Activated CD8-positive, alpha-beta memory T cell treated with anti-CD3 and anti-CD28 coated beads, Interleukin-2, amount 10 ng/mL, durations not matched to agents 7 days and 5 days (primary cell): ENCODE measurements around the gene IBTK. TPM values are rescaled to one million over a fixed set of nuclear protein-coding genes. Genes with fewer than 3 reads are reported as not detected.
"Not testable (repeated sequence)": the region's sequence is repeated elsewhere in the genome, so short reads cannot be mapped to it uniquely, and the experiment has no call there.

Experiments
- ATAC-seq: fragments of 150-1000 bp; cut with Tn5 transposase; one replicate; pipeline ENCODE4 v1.10.0; 2021; ENCODE audit warnings: moderate library complexity
- CTCF ChIA-PET: fragments of 350-600 bp; sonication (Branson Sonifier 250); formaldehyde crosslinking; loops from one replicate; lab custom pipeline; 2021; ENCODE audit warnings: antibody characterized with exemption; lab: Charles Lee
- DNase-seq: peaks from one replicate; pipeline ENCODE4 v3.0.0-alpha.2; 2020
- H3K27ac Mint-ChIP-seq: one replicate; pipeline ENCODE4 v1.8.0; 2021; ENCODE audit warnings: mild to moderate bottlenecking, mixed read lengths
- H3K27me3 Mint-ChIP-seq: one replicate; pipeline ENCODE4 v1.8.0; 2021; ENCODE audit warnings: mixed read lengths
- H3K36me3 Mint-ChIP-seq: one replicate; pipeline ENCODE4 v1.8.0; 2021; ENCODE audit warnings: mild to moderate bottlenecking, mixed read lengths
- H3K4me1 Mint-ChIP-seq: one replicate; pipeline ENCODE4 v1.8.0; 2021; ENCODE audit warnings: mixed read lengths
- H3K4me3 Mint-ChIP-seq: one replicate; pipeline ENCODE4 v1.8.0; 2021; ENCODE audit warnings: mild to moderate bottlenecking, moderate library complexity, mixed read lengths
- H3K9me3 Mint-ChIP-seq: one replicate; pipeline ENCODE4 v1.8.0; 2022; ENCODE audit warnings: low read depth, mixed read lengths
- total RNA-seq, 2 experiments: library from RNA; stranded (reverse); gene quantifications; one replicate each; pipeline ENCODE4 v1.2.3, GENCODE V29; 2021

The IBTK gene, protein sequence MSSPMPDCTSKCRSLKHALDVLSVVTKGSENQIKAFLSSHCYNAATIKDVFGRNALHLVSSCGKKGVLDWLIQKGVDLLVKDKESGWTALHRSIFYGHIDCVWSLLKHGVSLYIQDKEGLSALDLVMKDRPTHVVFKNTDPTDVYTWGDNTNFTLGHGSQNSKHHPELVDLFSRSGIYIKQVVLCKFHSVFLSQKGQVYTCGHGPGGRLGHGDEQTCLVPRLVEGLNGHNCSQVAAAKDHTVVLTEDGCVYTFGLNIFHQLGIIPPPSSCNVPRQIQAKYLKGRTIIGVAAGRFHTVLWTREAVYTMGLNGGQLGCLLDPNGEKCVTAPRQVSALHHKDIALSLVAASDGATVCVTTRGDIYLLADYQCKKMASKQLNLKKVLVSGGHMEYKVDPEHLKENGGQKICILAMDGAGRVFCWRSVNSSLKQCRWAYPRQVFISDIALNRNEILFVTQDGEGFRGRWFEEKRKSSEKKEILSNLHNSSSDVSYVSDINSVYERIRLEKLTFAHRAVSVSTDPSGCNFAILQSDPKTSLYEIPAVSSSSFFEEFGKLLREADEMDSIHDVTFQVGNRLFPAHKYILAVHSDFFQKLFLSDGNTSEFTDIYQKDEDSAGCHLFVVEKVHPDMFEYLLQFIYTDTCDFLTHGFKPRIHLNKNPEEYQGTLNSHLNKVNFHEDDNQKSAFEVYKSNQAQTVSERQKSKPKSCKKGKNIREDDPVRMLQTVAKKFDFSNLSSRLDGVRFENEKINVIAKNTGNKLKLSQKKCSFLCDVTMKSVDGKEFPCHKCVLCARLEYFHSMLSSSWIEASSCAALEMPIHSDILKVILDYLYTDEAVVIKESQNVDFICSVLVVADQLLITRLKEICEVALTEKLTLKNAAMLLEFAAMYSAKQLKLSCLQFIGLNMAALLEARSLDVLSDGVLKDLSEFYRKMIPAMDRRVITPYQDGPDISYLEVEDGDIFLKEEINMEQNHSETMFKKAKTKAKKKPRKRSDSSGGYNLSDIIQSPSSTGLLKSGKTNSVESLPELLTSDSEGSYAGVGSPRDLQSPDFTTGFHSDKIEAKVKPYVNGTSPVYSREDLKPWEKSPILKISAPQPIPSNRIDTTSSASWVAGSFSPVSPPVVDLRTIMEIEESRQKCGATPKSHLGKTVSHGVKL (N-terminal part only)
- 10 to 100 TPM; 25.8 to 34.2 TPM for total RNA-seq

DNA sequence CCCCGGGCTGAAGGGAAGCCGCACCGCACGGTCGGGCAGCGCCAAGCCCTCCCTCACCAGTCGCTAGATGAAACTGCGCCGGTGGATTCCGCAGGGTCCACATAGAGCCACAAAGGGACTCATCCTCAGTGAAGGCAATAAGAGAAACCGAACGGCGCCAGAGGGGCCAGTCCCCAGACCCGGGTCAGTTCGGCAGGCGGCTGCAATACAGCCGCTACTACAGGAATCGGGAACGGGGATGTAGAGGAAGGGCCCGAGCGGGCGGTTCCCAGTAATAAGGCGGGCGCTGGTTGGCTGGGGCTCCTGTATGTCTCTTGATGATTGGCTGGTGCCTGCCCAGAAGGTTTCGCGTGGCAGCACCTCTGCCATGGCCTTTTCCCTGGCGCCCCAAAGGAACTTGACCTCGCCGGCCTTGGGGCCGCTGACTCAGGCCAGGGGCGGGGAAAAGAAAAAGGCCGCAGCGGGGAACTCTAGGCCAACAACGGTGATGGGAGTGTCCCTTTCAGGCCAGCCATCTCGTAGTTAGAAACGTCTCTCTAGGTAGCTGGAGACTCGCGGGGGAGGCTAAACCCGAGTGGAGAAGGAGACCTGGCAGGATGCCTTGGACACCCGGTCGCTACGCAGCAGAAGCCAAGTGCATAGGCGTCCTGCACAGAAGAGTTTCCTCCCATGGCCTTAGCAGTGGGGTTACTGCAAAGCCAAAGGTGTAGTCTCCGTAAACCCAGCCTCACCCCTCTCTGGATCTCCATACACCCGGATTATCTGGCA, at the start of gene IBTK:
TSS of gene IBTK (minus strand) at position 240 of the 768 bp plus-strand sequence. CDS start 7,258 bp downstream, outside the sequence.
- peak within 1 kb of the TSS; percentile 90 for H3K27ac Mint-ChIP-seq
- H3K4me1 Mint-ChIP-seq, result peaks cover 30% of the 10 kb centered on the region
- H3K9me3 Mint-ChIP-seq, result no peaks in the 10 kb centered on the region
- CTCF ChIA-PET, result interaction anchor here (0.9 to 4.1 kb wide), 5 partner anchors 11 to 820 kb away, joined by 3 to 27 read pairs (median 5); partner anchors contain the start of genes DOP1A and UBE3D
- ATAC-seq, result peak; percentile 92
- peaks cover 16% of the 10 kb centered on the region for H3K36me3 Mint-ChIP-seq
- peak; percentile 94 for DNase-seq
- H3K27me3 Mint-ChIP-seq, result no peaks in the 10 kb centered on the region
- H3K4me3 Mint-ChIP-seq, result peak within 1 kb of the TSS; percentile 89

DNA sequence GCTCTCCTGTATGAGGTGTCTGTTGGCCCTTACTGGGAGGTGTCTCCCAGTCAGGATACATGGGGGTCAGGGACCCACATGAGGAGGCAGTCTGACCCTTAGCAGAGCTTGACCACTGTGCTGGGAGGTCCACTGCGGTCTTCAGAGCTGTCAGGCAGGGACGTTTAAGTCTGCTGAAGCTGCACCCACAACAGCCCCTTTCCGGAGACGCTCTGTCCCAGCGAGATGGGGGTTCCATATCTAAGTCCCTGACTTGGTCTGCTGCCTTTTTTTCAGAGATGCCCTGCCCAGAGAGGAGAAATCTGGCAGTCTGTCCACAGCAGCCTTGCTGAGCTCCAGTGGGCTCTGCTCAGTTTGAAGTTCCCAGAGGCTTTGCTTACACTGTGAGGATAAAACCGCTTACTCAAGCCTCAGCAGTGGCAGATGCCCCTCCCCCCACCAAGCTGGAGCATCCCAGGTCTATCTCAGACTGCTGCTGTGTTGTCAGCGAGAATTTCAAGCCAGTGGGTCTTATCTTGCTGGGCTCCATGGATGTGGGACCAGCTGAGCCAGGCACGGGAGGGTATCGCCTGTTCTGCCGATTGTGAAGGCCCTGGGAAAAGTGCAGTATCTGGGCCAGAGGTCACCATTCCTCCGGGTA, 36.3 kb upstream of the IBTK start:
- Mint-ChIP-seq H3K4me3 (no peak overlapping the region), H3K36me3 (peaks cover 12% of the 10 kb centered on the region), H3K27me3 (no peaks in the 10 kb centered on the region), H3K9me3 (no peaks in the 10 kb centered on the region), H3K27ac (no peak overlapping the region), H3K4me1 (peaks cover 31% of the 10 kb centered on the region)
- CTCF ChIA-PET, result no interaction called here
- DNase-seq (no peak), ATAC-seq (no peak)

DNA sequence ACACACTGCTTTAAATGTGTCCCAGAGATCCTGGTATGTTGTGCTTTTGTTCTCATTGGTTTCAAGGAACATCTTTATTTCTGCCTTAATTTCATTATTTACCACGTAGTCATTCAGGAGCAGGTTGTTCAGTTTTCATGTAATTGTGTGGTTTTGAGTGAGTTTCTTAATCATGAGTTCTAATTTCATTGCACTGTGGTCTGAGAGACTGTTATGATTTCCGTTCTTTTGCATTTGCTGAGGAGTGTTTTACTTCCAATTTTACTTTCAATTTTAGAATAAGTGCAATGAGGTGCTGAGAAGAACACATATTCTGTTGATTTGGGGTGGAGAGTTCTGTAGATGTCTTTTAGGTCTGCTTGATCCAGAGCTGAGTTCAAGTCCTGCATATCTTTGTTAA, 34.0 kb upstream of the IBTK start:
- Mint-ChIP-seq H3K4me3 (peak overlapping the region; percentile 64), H3K27ac (peak overlapping the region; percentile 84), H3K36me3 (peaks cover 12% of the 10 kb centered on the region), H3K4me1 (peaks cover 31% of the 10 kb centered on the region)
- DNase-seq, ATAC-seq, H3K9me3 Mint-ChIP-seq, CTCF ChIA-PET, H3K27me3 Mint-ChIP-seq: not testable (repeated sequence)

DNA sequence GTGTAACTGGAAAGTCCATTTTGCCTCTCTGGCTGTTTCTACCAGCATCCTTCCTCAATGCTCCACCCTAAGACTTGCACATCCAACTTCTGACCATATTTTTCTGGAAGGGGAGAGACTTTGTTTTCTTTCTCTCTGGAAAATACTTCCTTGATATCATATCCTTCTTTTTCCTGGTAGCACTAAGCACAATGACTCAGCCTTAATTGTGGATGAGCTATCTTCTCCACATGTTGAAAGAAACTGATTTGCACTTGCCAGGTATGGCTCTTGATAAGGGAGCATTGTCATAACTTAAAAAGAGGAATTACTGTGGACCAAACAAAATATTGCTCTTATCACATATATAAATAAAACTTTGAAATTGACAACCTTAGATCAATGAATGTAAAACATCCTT, 30.1 kb upstream of the IBTK start:
- H3K27me3 Mint-ChIP-seq, result no peaks in the 10 kb centered on the region
- H3K36me3 Mint-ChIP-seq, result peaks cover 10% of the 10 kb centered on the region
- no peak for ATAC-seq

DNA sequence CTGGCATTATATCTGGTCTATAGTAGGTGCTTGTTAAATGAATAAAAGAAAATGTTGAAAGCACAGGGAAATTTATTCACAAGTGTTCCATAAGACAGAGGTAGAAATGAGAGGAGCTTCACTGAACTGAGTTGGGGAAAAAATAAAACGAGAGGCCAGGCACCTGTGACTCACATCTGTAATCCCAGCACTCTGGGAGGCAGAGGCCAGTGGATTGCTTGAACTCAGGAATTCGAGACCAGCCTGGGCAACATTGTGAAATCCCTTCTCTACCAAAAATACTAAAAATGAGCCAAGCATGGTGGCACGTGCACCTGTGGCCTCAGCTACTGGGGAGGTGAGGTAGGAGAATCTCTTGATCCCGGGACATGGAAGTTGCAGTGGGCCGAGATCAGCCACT, 28.1 kb upstream of the IBTK start:
- ATAC-seq (no peak), DNase-seq (no peak)
- CTCF ChIA-PET, result interaction anchor here (1.2 kb wide), 1 partner anchor 779 kb away, joined by 3 read pairs; no protein-coding TSS in a partner anchor
- Mint-ChIP-seq H3K4me1 (peaks cover 2% of the 10 kb centered on the region), H3K4me3 (no peak overlapping the region), H3K27me3 (peaks cover 2% of the 10 kb centered on the region), H3K36me3 (peaks cover 5% of the 10 kb centered on the region), H3K27ac (no peak overlapping the region), H3K9me3 (no peaks in the 10 kb centered on the region)

More for the DNA sequence above, 30.1 kb upstream of the IBTK start:
- H3K27ac Mint-ChIP-seq, result no peak overlapping the region
- H3K9me3 Mint-ChIP-seq, result no peaks in the 10 kb centered on the region
- H3K4me1 Mint-ChIP-seq, result peaks cover 20% of the 10 kb centered on the region
- no peak overlapping the region for H3K4me3 Mint-ChIP-seq
- CTCF ChIA-PET, result no interaction called here
- DNase-seq, result no peak

DNA sequence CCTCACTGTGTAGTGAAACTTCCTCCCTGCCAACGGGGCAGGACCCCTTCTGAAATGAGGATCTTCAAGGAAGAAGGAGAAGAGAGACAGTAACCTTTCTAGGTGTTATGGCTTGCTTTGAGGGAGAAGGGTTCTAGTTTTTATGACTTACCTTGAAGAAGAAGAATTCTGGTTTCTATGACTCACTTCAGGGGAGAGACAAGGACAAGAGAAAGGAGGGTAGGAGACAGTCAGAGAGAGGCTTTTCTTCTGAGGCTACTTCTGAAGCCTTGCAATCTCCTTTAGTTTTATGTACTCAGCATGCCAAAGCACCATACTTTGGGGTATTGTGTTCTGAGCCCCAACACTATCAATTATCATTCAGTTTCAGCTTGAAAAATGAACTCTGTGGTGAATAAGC, 25.8 kb upstream of the IBTK start:
- peaks cover 2% of the 10 kb centered on the region for H3K4me1 Mint-ChIP-seq
- CTCF ChIA-PET, result interaction anchor here (0.7 to 3.7 kb wide), 5 partner anchors 364 to 793 kb away, joined by 3 to 25 read pairs (median 8); partner anchors contain the start of gene UBE3D
- peaks cover 2% of the 10 kb centered on the region for H3K27me3 Mint-ChIP-seq
- DNase-seq, result no peak
- H3K4me3 Mint-ChIP-seq, result no peak overlapping the region
- no peaks in the 10 kb centered on the region for H3K36me3 Mint-ChIP-seq
- H3K9me3 Mint-ChIP-seq, result no peaks in the 10 kb centered on the region
- H3K27ac Mint-ChIP-seq, result no peak overlapping the region
- ATAC-seq, result no peak

DNA sequence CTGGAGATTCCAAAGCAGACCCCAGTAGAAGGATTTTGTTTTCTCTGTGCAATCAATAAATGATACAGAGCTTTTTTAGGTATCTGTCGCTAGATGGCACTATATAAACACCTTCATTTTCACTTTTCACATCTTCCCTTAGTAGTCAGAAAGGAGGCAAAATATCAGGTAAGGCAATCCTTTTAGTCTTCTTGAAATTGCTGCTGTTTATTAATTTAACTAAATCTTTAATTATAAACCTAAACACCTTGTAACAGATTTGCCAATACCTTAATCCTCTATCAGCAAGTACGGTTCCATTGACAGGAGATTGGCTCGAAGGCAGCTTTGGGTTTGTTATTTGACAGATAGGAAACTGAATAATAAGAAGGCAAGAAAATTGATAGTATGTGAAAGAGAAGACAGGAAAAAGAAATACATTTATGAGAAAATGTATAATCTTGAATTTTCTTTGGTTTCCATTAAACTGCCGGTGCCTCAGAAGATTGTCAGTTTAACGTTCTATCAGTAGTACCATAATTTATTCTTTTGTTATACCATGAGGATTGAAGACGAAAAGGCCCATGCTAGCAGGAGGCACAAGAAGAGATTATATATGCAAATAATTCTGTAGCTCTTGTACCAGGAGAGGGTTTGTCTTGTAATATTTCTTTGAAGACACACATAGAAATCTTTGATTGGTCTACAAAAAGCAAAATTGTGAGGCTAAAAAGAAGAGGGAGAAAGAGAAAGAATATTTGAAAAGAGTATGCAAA, 23.5 kb upstream of the IBTK start:
- Mint-ChIP-seq H3K36me3 (no peaks in the 10 kb centered on the region), H3K27me3 (peaks cover 2% of the 10 kb centered on the region), H3K4me3 (no peak overlapping the region), H3K4me1 (peaks cover 2% of the 10 kb centered on the region), H3K9me3 (no peaks in the 10 kb centered on the region), H3K27ac (no peak overlapping the region)
- no peak for DNase-seq
- CTCF ChIA-PET, result interaction anchor here (0.7 to 3.7 kb wide), 13 partner anchors 9 to 944 kb away, joined by 3 to 33 read pairs (median 3); partner anchors contain the start of genes DOP1A and UBE3D
- ATAC-seq, result peak; percentile 39

DNA sequence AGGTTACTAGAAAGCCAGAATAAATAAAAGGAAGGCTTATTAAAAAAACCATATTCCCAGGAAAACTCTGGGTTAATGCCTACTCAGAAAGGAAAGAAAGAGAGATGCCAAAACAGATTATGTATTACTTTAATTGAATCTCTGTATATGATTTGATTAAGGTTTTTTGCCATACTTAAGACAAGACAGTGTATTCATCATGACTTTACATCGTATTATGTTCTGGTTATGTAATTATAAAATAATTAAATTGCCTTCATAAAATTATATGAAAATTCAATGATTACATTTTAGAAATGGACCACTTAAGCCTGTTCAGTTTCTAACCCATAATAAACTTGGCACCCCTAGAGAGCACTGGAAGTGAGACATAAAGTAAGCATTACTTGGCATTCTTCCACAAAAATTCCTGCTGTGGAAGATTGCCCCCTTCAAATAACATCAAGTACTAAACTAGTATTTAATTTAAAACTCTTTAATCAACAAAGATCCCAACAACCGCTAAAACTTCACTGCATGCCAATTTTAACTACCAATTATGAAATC, 20.8 kb upstream of the IBTK start:
- peaks cover 2% of the 10 kb centered on the region for H3K27me3 Mint-ChIP-seq
- no peak overlapping the region for H3K4me3 Mint-ChIP-seq
- no peaks in the 10 kb centered on the region for H3K36me3 Mint-ChIP-seq
- CTCF ChIA-PET, result no interaction called here
- H3K9me3 Mint-ChIP-seq, result no peaks in the 10 kb centered on the region
- DNase-seq (no peak), ATAC-seq (no peak)
- H3K27ac Mint-ChIP-seq, result no peak overlapping the region
- peaks cover 2% of the 10 kb centered on the region for H3K4me1 Mint-ChIP-seq

DNA sequence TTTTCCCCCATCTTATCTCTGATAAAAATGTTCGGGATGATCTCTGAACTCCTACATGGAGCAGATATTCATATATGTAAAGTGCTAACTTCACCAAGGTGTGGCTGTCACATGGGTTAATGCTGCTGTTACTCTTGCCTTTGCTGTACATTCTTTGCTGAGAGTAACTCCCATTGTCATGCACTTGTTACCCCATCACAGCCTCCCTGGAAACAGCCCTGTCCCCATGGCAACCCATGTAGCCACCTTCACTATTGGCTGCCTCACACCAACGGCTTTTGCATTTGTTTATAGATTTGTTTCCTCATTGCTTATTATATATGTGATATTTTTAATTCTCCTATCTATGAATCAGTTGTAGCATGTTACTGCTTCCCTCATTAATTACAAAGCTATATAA, 17.3 kb upstream of the IBTK start:
- Mint-ChIP-seq H3K36me3 (no peaks in the 10 kb centered on the region), H3K9me3 (no peaks in the 10 kb centered on the region), H3K4me1 (no peaks in the 10 kb centered on the region), H3K4me3 (no peak overlapping the region), H3K27me3 (peaks cover 2% of the 10 kb centered on the region), H3K27ac (no peak overlapping the region)
- CTCF ChIA-PET, result interaction anchor here (0.8 kb wide), 1 partner anchor 10 kb away, joined by 3 read pairs; no protein-coding TSS in a partner anchor
- no peak for ATAC-seq
- no peak for DNase-seq

DNA sequence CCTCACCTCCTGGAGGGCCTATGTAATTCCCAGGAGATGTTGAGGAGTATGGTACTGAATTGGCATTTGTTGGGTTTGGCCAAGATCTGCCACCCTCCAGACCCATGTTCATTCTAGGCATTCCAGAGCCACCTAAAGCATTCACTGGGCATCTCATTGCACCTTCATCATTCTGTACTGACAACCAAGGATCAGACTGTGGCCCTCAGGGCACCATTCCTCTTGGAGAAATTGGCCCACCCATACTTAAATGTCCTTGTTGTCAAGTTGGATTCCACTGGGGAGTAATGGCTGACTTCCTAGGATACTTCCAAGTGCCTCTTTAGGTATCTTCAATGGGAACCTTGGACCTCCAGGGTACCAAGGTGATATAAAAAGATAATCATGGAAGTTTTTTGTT, 16.8 kb upstream of the IBTK start:
- Mint-ChIP-seq H3K36me3 (no peaks in the 10 kb centered on the region), H3K4me1 (no peaks in the 10 kb centered on the region), H3K27ac (no peak overlapping the region), H3K27me3 (peaks cover 2% of the 10 kb centered on the region), H3K9me3 (no peaks in the 10 kb centered on the region), H3K4me3 (no peak overlapping the region)
- CTCF ChIA-PET, result no interaction called here
- DNase-seq, result no peak
- no peak for ATAC-seq

DNA sequence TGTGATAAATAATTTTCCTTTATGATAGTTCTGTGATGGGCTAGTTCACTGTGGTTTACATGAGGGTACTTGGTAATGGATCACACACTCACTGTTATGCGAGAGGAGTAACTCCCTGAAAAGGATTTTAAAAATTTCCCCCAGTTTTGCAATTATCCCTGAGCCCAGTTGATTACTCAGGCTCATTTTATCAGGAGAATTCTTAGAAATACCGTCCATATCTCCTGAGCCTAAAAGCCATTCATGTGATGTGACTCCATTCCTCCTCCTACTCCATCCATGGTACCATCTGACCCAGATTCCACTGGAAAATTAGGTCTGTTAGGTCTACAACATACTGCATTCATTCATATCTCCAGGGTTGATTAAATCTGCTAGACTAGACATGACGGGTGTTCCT, 16.4 kb upstream of the IBTK start:
- ATAC-seq (no peak), DNase-seq (no peak)
- no peak overlapping the region for H3K27ac Mint-ChIP-seq
- no peaks in the 10 kb centered on the region for H3K9me3 Mint-ChIP-seq
- H3K4me3 Mint-ChIP-seq, result no peak overlapping the region
- no peaks in the 10 kb centered on the region for H3K36me3 Mint-ChIP-seq
- no peaks in the 10 kb centered on the region for H3K4me1 Mint-ChIP-seq
- CTCF ChIA-PET, result no interaction called here
- peaks cover 2% of the 10 kb centered on the region for H3K27me3 Mint-ChIP-seq
